Esophagus mucosa (tissue), 1 donor: ENCODE data around the gene CDC7. TPM values are rescaled to one million over a fixed set of nuclear protein-coding genes. Genes with fewer than 3 reads are reported as not detected.
"Not testable (repeated sequence)": the region's sequence is repeated elsewhere in the genome, so short reads cannot be mapped to it uniquely, and the experiment has no call there.

Experiments used
- ATAC-seq: fragments of 200-7000 bp; cut with Tn5 transposase; one replicate; pipeline ENCODE4 v1.9.1; 2020
- total RNA-seq: library from RNA; stranded (reverse); gene quantifications from one replicate; pipeline ENCODE4 v1.2.4, GENCODE V29; 2023
- donor health status: DM: yes; HTN: yes; CAD: no.

Gene CDC7
- 4.2 TPM for total RNA-seq

GRCh38 chr1:91500756-91501522 lies at the start of gene CDC7:
CDC7 (plus strand) TSS chr1:91500851; CDS start chr1:91501717, 866 bp downstream.
- peak; percentile 78 for ATAC-seq

GRCh38 chr1:91454136-91454535 lies 46.5 kb upstream of the CDC7 start:
- no peak for ATAC-seq

GRCh38 chr1:91455334-91455733 lies 45.3 kb upstream of the CDC7 start:
- ATAC-seq = no peak

- no peak for ATAC-seq
Observed at GRCh38 chr1:91455896-91456295, 44.8 kb upstream of the CDC7 start.

- not testable (repeated sequence) for ATAC-seq
Observed at GRCh38 chr1:91465350-91465749, 35.3 kb upstream of the CDC7 start.

GRCh38 chr1:91476533-91477217 lies 24.0 kb upstream of the CDC7 start:
- no peak for ATAC-seq

- no peak for ATAC-seq
Observed at GRCh38 chr1:91487469-91487868, 13.2 kb upstream of the CDC7 start.

- ATAC-seq = no peak
Observed at GRCh38 chr1:91490501-91490900, 10.2 kb upstream of the CDC7 start.

GRCh38 chr1:91498035-91498434 lies 2.6 kb upstream of the CDC7 start:
- no peak for ATAC-seq

GRCh38 chr1:91498498-91499245 lies 2.0 kb upstream of the CDC7 start:
- ATAC-seq = no peak

- ATAC-seq = no peak
Observed at GRCh38 chr1:91499346-91499745, 1.3 kb upstream of the CDC7 start.

- peak; percentile 49 for ATAC-seq
Observed at GRCh38 chr1:91499904-91500755, 521 bp upstream of the CDC7 start.

GRCh38 chr1:91501523-91501851 lies 836 bp downstream of the CDC7 start:
- no peak for ATAC-seq

GRCh38 chr1:91501971-91502671 lies 1.5 kb downstream of the CDC7 start:
- ATAC-seq = no peak

GRCh38 chr1:91502672-91503184 lies 2.1 kb downstream of the CDC7 start:
- ATAC-seq = no peak

- ATAC-seq = no peak
Observed at GRCh38 chr1:91503332-91503900, 2.8 kb downstream of the CDC7 start.

GRCh38 chr1:91503975-91504530 lies 3.4 kb downstream of the CDC7 start:
- ATAC-seq = no peak

- no peak for ATAC-seq
Observed at GRCh38 chr1:91505086-91505485, 4.4 kb downstream of the CDC7 start.

- no peak for ATAC-seq
Observed at GRCh38 chr1:91506071-91506470, 5.4 kb downstream of the CDC7 start.

GRCh38 chr1:91507328-91507727 lies 6.7 kb downstream of the CDC7 start:
- ATAC-seq = no peak

GRCh38 chr1:91510754-91511153 lies 10.1 kb downstream of the CDC7 start:
- no peak for ATAC-seq
